ENCODE measurements around the gene ZFP36L1. TPM values are rescaled to one million over a fixed set of nuclear protein-coding genes. Genes with fewer than 3 reads are reported as not detected.
"Not testable (repeated sequence)": the region's sequence is repeated elsewhere in the genome, so short reads cannot be mapped to it uniquely, and the experiment has no call there.

Gene ZFP36L1
- total RNA-seq, 1 donor from 2014 or later, result 385 TPM

DNA sequence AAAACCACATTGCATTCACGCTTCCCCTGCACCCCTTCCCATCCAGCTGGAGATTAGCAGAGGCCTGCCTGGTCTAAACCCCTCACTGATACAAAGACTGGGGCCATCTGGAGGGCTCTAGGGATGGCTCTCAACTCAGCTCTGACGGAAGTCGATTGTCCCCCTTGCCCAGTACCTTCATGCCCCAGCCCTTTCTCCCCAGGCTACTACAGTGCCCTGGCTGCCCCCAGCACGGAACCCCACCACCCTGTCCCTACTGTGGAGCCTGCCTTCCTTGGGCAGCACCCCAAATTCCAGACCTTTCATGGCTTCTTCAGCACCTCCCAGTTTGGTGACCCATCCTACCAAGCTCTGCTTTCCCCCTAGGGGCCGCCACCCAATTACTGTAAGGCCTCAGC is 25.6 kb downstream of the ZFP36L1 start:
- no peak overlapping the region for H3K4me3 Mint-ChIP-seq (ENCODE audit: unreplicated experiment)
- no peak overlapping the region for H3K27ac Mint-ChIP-seq (ENCODE audit: unreplicated experiment)

DNA sequence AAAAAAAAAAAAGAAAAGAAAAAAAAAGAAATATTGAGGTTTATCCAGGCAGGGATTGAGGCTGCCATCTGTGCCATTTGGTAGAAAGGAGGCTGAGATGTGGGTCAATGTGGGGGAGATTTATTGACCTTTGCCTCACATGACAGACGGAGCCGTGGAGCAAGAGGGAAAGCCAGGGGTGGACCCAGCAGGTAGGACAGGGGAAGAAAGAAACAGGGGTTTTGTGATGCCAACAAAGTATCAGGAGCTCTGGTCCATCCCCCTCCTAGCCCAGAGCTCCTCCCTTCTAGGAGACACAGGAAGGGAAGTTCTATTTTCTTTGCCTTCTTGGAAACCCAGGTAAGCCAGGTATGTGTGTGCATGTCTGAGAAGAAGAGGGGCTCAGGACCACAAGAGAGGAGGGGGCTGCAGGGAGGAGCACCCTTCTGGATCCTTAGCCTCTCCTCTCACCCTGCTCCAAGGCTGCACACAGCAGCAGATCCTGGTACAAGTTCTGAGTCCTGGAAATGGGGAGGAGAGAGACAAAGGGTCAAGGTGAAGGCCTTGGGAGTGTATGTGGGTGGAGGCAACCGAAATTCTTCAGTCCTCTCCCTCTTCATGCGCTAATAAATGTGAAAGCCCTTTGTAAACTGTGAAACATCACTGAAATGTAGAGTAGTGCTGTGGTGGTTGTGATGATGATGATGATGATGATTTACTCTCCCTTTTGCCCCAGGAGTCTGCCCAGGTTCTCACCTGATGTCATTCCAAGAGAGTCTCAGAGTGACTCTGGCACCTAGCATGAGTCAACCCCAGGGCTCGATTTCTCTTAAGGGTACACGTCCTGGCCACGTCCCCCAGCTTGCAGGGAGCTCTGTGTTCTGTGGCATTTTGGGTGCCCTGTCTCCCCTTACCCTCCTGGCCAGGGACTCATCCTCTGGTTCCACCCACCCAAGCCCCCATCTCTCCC is 26.3 kb downstream of the ZFP36L1 start:
- Mint-ChIP-seq H3K4me1 (ENCODE audit: unreplicated experiment) (peaks cover 66% of the 10 kb centered on the region), H3K27ac (ENCODE audit: unreplicated experiment) (no peak overlapping the region), H3K36me3 (ENCODE audit: low read depth, unreplicated experiment) (no peaks in the 10 kb centered on the region), H3K4me3 (ENCODE audit: unreplicated experiment) (peak overlapping the region; percentile 71), H3K27me3 (ENCODE audit: unreplicated experiment) (peaks cover 11% of the 10 kb centered on the region), H3K9me3 (ENCODE audit: unreplicated experiment) (no peaks in the 10 kb centered on the region)
- TF ChIP-seq, protein P1, sequence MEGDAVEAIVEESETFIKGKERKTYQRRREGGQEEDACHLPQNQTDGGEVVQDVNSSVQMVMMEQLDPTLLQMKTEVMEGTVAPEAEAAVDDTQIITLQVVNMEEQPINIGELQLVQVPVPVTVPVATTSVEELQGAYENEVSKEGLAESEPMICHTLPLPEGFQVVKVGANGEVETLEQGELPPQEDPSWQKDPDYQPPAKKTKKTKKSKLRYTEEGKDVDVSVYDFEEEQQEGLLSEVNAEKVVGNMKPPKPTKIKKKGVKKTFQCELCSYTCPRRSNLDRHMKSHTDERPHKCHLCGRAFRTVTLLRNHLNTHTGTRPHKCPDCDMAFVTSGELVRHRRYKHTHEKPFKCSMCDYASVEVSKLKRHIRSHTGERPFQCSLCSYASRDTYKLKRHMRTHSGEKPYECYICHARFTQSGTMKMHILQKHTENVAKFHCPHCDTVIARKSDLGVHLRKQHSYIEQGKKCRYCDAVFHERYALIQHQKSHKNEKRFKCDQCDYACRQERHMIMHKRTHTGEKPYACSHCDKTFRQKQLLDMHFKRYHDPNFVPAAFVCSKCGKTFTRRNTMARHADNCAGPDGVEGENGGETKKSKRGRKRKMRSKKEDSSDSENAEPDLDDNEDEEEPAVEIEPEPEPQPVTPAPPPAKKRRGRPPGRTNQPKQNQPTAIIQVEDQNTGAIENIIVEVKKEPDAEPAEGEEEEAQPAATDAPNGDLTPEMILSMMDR (IDR thresholded peaks at IDR 0.05; ENCODE audit: unreplicated experiment), result no peak
- no peak for DNase-seq (ENCODE audit: low spot score)

More for the DNA sequence above, 25.6 kb downstream of the ZFP36L1 start:
- no peaks in the 10 kb centered on the region for H3K9me3 Mint-ChIP-seq (ENCODE audit: unreplicated experiment)
- no peaks in the 10 kb centered on the region for H3K36me3 Mint-ChIP-seq (ENCODE audit: low read depth, unreplicated experiment)
- TF ChIP-seq, protein P1 (IDR thresholded peaks at IDR 0.05; ENCODE audit: unreplicated experiment), result no peak
- no peak for DNase-seq (ENCODE audit: low spot score)
- peaks cover 70% of the 10 kb centered on the region for H3K4me1 Mint-ChIP-seq (ENCODE audit: unreplicated experiment)
- H3K27me3 Mint-ChIP-seq (ENCODE audit: unreplicated experiment), result peaks cover 11% of the 10 kb centered on the region

DNA sequence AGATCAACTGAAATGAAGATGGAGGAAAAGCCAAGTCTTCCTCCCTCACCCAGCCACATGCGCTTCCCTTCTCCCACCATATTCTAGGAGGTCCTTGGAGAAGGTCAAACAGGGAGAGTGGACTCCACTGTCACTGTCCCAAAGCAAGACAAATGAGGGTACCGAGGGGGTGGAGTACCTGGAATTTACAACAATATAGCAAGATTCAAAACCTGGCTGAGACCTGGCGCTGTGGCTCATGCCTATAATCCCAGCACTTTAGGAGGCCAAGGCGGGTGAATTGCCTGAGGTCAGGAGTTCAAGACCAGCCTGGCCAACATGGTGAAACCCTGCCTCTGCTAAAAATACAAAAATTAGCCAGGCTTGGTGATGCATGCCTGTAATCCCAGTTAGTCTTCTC is 29.0 kb downstream of the ZFP36L1 start:
- H3K9me3 Mint-ChIP-seq (ENCODE audit: unreplicated experiment); H3K27ac Mint-ChIP-seq (ENCODE audit: unreplicated experiment); H3K36me3 Mint-ChIP-seq (ENCODE audit: low read depth, unreplicated experiment); DNase-seq (ENCODE audit: low spot score); H3K4me3 Mint-ChIP-seq (ENCODE audit: unreplicated experiment); H3K27me3 Mint-ChIP-seq (ENCODE audit: unreplicated experiment): not testable (repeated sequence)
- H3K4me1 Mint-ChIP-seq (ENCODE audit: unreplicated experiment), result peaks cover 54% of the 10 kb centered on the region

DNA sequence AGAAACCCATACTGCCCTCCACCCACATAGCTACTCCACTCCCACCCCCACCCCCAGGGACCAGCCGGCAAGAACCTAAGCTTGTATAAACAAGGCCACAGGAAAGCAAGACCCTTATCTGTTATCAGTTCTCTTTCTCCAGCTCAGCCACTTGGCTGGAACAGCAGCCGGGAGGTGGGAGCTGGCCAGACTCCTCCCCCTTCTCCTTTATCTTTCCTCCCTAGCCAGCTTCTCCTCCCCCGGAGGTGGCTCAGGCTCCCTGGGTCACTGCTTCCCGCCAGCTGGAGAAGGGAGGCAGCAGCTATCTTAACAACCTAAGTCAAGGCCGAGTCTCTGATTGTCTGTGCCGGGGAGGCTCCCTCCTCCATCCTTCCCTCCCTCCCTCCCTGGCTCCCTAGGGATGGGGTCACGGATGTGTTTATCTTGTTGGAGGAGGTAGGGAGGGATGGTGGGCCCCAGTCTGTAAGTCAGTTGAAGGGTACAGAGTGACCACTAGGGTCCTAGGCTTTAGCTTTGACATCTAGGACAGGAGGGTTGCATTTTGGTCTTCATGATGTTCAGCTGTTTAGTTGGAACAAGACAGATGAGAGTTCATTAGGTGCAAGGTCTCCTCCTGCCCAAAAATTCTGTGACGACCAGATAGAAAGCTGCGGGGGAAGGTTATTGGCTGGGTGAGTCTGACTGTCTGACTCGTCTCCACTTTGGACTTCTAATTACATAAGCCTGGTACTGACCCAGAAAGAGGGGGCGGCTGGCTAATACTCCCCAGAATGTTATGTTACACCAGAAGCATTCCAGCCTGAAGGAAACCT is 29.7 kb downstream of the ZFP36L1 start:
- TF ChIP-seq, protein P1 (IDR thresholded peaks at IDR 0.05; ENCODE audit: unreplicated experiment), result no peak

DNA sequence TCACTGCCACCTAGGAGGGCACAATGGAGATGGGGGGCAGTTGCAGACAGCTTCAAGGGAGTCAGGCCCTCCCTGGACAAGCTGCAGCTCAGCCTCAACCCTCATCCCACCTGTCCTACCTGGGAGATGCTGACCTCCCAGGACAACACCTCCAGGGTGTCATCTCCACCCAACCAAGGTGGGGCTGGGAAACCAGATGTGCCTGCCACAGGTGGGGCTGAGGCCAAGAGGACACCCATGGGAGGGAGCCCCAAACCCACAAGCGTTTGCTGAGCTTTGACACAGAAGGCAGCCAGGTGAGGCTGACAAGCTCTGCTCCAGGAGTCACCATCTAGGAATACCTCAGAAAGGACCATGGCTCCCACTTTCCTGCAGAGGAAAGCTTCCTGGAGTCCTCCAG is 31.5 kb downstream of the ZFP36L1 start:
- TF ChIP-seq, protein P1 (IDR thresholded peaks at IDR 0.05; ENCODE audit: unreplicated experiment), result no peak
- H3K27me3 Mint-ChIP-seq (ENCODE audit: unreplicated experiment), result peaks cover 4% of the 10 kb centered on the region
- H3K36me3 Mint-ChIP-seq (ENCODE audit: low read depth, unreplicated experiment), result no peaks in the 10 kb centered on the region
- H3K27ac Mint-ChIP-seq (ENCODE audit: unreplicated experiment), result no peak overlapping the region
- DNase-seq (ENCODE audit: low spot score), result no peak
- no peak overlapping the region for H3K4me3 Mint-ChIP-seq (ENCODE audit: unreplicated experiment)
- H3K4me1 Mint-ChIP-seq (ENCODE audit: unreplicated experiment), result peaks cover 43% of the 10 kb centered on the region
- no peaks in the 10 kb centered on the region for H3K9me3 Mint-ChIP-seq (ENCODE audit: unreplicated experiment)

More for the DNA sequence above, 29.7 kb downstream of the ZFP36L1 start:
- no peaks in the 10 kb centered on the region for H3K9me3 Mint-ChIP-seq (ENCODE audit: unreplicated experiment)
- no peaks in the 10 kb centered on the region for H3K36me3 Mint-ChIP-seq (ENCODE audit: low read depth, unreplicated experiment)
- no peak overlapping the region for H3K27ac Mint-ChIP-seq (ENCODE audit: unreplicated experiment)
- peak overlapping the region; percentile 31 for H3K4me3 Mint-ChIP-seq (ENCODE audit: unreplicated experiment)
- H3K4me1 Mint-ChIP-seq (ENCODE audit: unreplicated experiment), result peaks cover 47% of the 10 kb centered on the region
- H3K27me3 Mint-ChIP-seq (ENCODE audit: unreplicated experiment), result peaks cover 6% of the 10 kb centered on the region
- DNase-seq (ENCODE audit: low spot score), result peak; percentile 51

All from endothelial cell (in vitro differentiated cells).